Keratinocyte (primary cell): Measurements from ENCODE around the gene NOL9.

ENCODE experiments used
- CTCF ChIP-seq, 3 experiments: IDR thresholded peaks in 1 of 3; conservative IDR thresholded peaks in 1 of 3; optimal IDR thresholded peaks in 1 of 3; 2 replicates in 2 of 3; 3 replicates in 1 of 3; pipeline versions ENCODE3 to v1.5.1; 2011; ENCODE audit warnings: low read length in 3 of 3, mild to moderate bottlenecking in 3 of 3, moderate library complexity in 2 of 3, control low read depth in 1 of 3, inconsistent platforms in 1 of 3; ENCODE audit not compliant: insufficient read depth in 2 of 3; ENCODE audit errors: extremely low read depth in 1 of 3
- EZH2 ChIP-seq: IDR thresholded peaks from one replicate; pipeline ENCODE4 v1.6.1; 2012; ENCODE audit warnings: inconsistent platforms, mild to moderate bottlenecking, low read length, moderate library complexity

GRCh38 chr1:6507037-6507428 lies 47.3 kb downstream of the NOL9 start:
- no peak for TF ChIP-seq CTCF (optimal IDR thresholded peaks at IDR 0.05 in 1 of 3, IDR thresholded peaks at IDR 0.05 in 1 of 3, conservative IDR thresholded peaks at IDR 0.05 in 1 of 3; ENCODE audit: extremely low read depth in 1 of 3, insufficient read depth in 2 of 3, low read length in 3 of 3)
- no peak for TF ChIP-seq EZH2
